Measurements from ENCODE around the gene RMND5B. TPM values are rescaled to one million over a fixed set of nuclear protein-coding genes. Genes with fewer than 3 reads are reported as not detected.
"Not testable (repeated sequence)": the region's sequence is repeated elsewhere in the genome, so short reads cannot be mapped to it uniquely, and the experiment has no call there.

RMND5B gene
- total RNA-seq, 1 donor from 2014 or later, result 25.3 TPM

- Histone ChIP-seq H4K20me1 (ENCODE audit: low read depth) (no peaks in the 10 kb centered on the region), H3K4me3 (no peak overlapping the region)
Observed at GRCh38 chr5:178085316-178085715, 45.5 kb upstream of the RMND5B start.

GRCh38 chr5:178086266-178086665 is 44.5 kb upstream of the RMND5B start:
- Mint-ChIP-seq H3K36me3 (no peaks in the 10 kb centered on the region), H3K4me3 (no peak overlapping the region), H3K27ac (no peak overlapping the region), H3K4me1 (peaks cover 7% of the 10 kb centered on the region), H3K27me3 (ENCODE audit: insufficient read depth, low read depth) (peaks cover 7% of the 10 kb centered on the region), H3K9me3 (peaks cover 1% of the 10 kb centered on the region)
- Histone ChIP-seq H3K27ac (no peak overlapping the region), H3F3A (ENCODE audit: low read depth) (no peaks in the 10 kb centered on the region), H3K9me3 (ENCODE audit: low read depth) (no peaks in the 10 kb centered on the region), H2AFZ (replicated peaks) (no peak overlapping the region), H3K4me3 (no peak overlapping the region), H3K27me3 (no peaks in the 10 kb centered on the region), H4K20me1 (ENCODE audit: low read depth) (no peaks in the 10 kb centered on the region), H3K79me2 (ENCODE audit: low read depth) (no peaks in the 10 kb centered on the region), H3K9ac (no peak overlapping the region), H3K4me2 (no peak overlapping the region), H3K36me3 (no peaks in the 10 kb centered on the region), H3K4me1 (no peaks in the 10 kb centered on the region)
- TF ChIP-seq EZH2phosphoT487 (IDR thresholded peaks at IDR 0.05), result no peak
- TF ChIP-seq, protein P1, sequence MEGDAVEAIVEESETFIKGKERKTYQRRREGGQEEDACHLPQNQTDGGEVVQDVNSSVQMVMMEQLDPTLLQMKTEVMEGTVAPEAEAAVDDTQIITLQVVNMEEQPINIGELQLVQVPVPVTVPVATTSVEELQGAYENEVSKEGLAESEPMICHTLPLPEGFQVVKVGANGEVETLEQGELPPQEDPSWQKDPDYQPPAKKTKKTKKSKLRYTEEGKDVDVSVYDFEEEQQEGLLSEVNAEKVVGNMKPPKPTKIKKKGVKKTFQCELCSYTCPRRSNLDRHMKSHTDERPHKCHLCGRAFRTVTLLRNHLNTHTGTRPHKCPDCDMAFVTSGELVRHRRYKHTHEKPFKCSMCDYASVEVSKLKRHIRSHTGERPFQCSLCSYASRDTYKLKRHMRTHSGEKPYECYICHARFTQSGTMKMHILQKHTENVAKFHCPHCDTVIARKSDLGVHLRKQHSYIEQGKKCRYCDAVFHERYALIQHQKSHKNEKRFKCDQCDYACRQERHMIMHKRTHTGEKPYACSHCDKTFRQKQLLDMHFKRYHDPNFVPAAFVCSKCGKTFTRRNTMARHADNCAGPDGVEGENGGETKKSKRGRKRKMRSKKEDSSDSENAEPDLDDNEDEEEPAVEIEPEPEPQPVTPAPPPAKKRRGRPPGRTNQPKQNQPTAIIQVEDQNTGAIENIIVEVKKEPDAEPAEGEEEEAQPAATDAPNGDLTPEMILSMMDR (IDR thresholded peaks at IDR 0.05), result no peak
- no peak for TF ChIP-seq EZH2 (IDR thresholded peaks at IDR 0.05)
- no peak for DNase-seq (ENCODE audit: low spot score)

More at GRCh38 chr5:178085316-178085715, 45.5 kb upstream of the RMND5B start:
- Histone ChIP-seq H3K36me3 (no peaks in the 10 kb centered on the region), H3K27ac (no peak overlapping the region), H3K4me1 (no peaks in the 10 kb centered on the region), H3K27me3 (no peaks in the 10 kb centered on the region), H3K9me3 (ENCODE audit: low read depth) (no peaks in the 10 kb centered on the region), H2AFZ (replicated peaks) (no peak overlapping the region), H3K9ac (no peak overlapping the region), H3K79me2 (ENCODE audit: low read depth) (no peaks in the 10 kb centered on the region), H3F3A (ENCODE audit: low read depth) (no peaks in the 10 kb centered on the region), H3K4me2 (no peak overlapping the region)
- Mint-ChIP-seq H3K4me1 (peaks cover 7% of the 10 kb centered on the region), H3K27me3 (ENCODE audit: insufficient read depth, low read depth) (peaks cover 13% of the 10 kb centered on the region), H3K36me3 (no peaks in the 10 kb centered on the region), H3K9me3 (no peaks in the 10 kb centered on the region), H3K4me3 (no peak overlapping the region), H3K27ac (no peak overlapping the region)
- DNase-seq (ENCODE audit: low spot score), result no peak
- TF ChIP-seq EZH2 (IDR thresholded peaks at IDR 0.05), result no peak
- TF ChIP-seq, protein P1 (IDR thresholded peaks at IDR 0.05), result no peak
- TF ChIP-seq EZH2phosphoT487 (IDR thresholded peaks at IDR 0.05), result no peak

DNA sequence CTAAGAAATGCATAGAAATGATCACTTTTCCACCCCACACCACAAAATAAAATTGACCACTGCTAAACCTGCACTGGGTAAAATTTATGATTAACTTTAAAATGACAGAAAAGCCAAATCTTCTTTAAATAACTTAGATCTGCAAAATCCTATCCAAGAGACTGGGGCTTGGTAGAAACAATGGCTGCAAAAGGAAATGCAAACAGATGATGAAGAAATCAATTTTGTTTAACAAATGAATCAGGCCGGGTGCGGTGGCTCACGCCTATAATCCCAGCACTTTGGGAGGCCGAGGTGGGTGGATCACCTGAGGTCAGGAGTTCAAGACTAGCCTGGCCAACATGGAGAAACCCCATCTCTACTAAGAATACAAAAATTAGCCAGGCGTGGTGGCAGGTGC is 43.6 kb upstream of the RMND5B start:
- not testable (repeated sequence) for DNase-seq (ENCODE audit: low spot score); H3K27me3 ChIP-seq; H3K4me2 ChIP-seq; H3K9me3 Mint-ChIP-seq; H3K27ac Mint-ChIP-seq; H2AFZ ChIP-seq (replicated peaks); H4K20me1 ChIP-seq (ENCODE audit: low read depth); H3K9me3 ChIP-seq (ENCODE audit: low read depth); H3K9ac ChIP-seq; H3K36me3 Mint-ChIP-seq; H3F3A ChIP-seq (ENCODE audit: low read depth); H3K4me3 Mint-ChIP-seq; H3K79me2 ChIP-seq (ENCODE audit: low read depth); H3K4me1 Mint-ChIP-seq; H3K27ac ChIP-seq; H3K4me1 ChIP-seq; H3K27me3 Mint-ChIP-seq (ENCODE audit: insufficient read depth, low read depth); H3K36me3 ChIP-seq; H3K4me3 ChIP-seq

DNA sequence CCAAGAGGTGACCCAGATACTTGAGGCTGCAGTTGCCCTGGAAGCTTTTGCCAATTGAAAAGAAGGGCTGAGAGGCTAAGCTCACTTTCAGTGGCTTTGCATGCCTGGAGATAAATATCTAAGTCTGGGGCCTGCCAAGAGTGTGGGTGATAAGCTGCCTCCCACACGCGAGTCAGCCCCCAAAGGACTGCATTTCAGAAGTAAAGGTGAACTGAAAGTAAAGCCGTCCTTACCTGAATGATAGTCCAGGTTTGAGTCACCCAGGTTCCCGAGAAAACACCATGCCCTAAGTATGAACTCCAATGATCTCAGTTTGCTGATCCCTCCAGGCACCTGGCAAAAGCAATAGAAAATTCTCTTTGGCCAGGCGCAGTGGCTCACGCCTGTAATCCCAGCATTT is 40.0 kb upstream of the RMND5B start:
- Histone ChIP-seq H3F3A (ENCODE audit: low read depth) (no peaks in the 10 kb centered on the region), H2AFZ (replicated peaks) (no peak overlapping the region), H3K4me3 (no peak overlapping the region), H3K79me2 (ENCODE audit: low read depth) (no peaks in the 10 kb centered on the region), H3K9ac (no peak overlapping the region), H4K20me1 (ENCODE audit: low read depth) (no peaks in the 10 kb centered on the region), H3K4me1 (no peaks in the 10 kb centered on the region), H3K27me3 (no peaks in the 10 kb centered on the region), H3K27ac (no peak overlapping the region), H3K9me3 (ENCODE audit: low read depth) (no peaks in the 10 kb centered on the region), H3K36me3 (no peaks in the 10 kb centered on the region), H3K4me2 (no peak overlapping the region)
- DNase-seq (ENCODE audit: low spot score), result no peak
- H3K9me3 Mint-ChIP-seq, result peaks cover 14% of the 10 kb centered on the region
- TF ChIP-seq EZH2phosphoT487 (IDR thresholded peaks at IDR 0.05), result no peak
- TF ChIP-seq EZH2 (IDR thresholded peaks at IDR 0.05), result no peak
- H3K4me3 Mint-ChIP-seq, result no peak overlapping the region
- peaks cover 6% of the 10 kb centered on the region for H3K27me3 Mint-ChIP-seq (ENCODE audit: insufficient read depth, low read depth)
- no peaks in the 10 kb centered on the region for H3K4me1 Mint-ChIP-seq
- no peak overlapping the region for H3K27ac Mint-ChIP-seq
- no peaks in the 10 kb centered on the region for H3K36me3 Mint-ChIP-seq
